GM19455 (cell line): ENCODE measurements around the gene MLXIP.

Experiments used
- ATAC-seq: cut with Tn5 transposase; IDR thresholded peaks from one replicate; pipeline ENCODE4 v1.9.1; 2021; ENCODE audit not compliant: unreplicated experiment

The MLXIP gene

DNA sequence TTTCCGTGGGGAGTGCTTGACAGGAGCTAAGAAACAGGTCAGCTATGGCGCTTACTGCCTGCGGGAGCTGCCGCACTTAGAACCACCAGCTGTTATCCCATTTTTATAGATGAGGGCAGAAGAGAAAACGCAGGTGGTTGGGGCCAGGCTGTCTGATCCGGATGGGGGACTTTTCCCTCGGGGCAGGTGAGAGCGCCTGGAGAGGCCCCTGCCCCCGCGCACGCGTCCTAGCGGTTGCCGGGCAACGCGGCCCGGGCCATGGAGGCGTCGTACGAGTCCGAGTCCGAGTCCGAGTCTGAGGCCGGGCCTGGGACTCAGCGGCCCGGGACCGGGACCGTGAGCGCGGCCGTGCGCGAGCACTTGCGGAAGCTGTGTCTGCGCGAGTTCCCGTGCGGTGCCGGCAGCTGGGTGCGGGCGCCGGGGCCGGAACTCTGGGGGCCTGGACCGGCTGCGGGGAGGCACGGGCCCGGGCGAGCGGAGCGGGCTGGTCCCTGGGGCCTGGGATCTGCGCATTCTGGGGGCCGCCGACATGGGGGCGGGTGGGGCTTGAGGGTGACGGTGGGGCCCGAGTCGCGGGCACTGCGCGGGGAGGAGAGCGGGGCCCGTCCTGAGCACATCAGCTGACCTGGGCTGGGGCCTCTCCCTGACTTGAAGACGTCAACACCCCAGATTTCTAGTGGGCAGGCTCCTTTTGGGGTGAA, 104.5 kb downstream of the MLXIP start, which contains the start of gene LRRC43:
LRRC43 (plus strand) TSS at position 237 of the 701 bp plus-strand sequence; CDS start at position 259, 22 bp downstream.
- no peak for ATAC-seq

DNA sequence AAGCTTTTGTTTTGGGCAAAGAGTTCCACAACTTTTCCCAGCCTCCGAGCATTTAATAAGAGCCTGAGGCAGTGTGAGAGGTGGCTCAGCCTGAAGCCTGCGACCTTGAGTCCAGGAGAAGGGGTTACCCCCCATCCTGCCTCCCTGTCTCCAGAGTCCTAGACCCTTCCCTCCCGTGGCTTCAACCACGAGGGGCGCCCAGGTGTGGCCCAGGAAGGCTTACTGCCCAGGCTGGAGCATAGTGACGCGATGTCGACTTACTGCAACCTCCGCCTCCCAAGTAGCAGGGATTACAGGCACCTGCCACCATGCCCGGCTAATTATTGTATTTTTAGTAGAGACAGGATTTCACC, 105.0 kb downstream of the MLXIP start:
- ATAC-seq = no peak

GRCh38 chr12:122184517-122184916, 106.0 kb downstream of the MLXIP start:
- no peak for ATAC-seq

GRCh38 chr12:122185079-122185478, 106.5 kb downstream of the MLXIP start:
- no peak for ATAC-seq

DNA sequence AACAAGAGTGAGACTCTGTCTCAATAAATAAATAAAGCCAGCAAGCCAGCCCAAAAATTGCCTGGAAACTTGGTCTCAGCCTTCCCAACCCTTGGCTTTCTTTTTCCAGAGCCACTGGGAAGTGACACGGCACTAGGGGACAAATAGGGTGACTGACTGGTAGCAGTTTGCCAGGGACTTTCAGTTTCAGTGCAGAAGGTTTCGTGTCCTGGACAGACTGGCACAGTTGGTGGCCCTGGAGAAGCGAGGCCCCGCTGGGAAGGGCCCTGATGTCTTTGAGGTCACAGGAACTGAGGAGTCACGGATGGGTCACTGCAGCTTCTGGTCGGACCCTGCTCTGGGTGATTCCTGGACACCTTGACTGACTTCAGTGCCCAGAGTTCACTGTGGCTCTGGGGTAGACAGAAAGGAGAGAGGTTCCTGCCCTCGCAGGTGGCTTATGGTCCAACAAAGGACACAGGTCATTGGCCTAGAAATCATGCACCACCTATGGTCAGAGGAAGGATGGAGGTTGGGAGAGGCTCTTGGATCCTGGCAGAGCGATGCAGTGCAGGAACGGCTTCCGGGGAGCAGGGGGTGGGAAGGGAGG, 107.0 kb downstream of the MLXIP start:
- no peak for ATAC-seq

GRCh38 chr12:122187466-122187865, 108.9 kb downstream of the MLXIP start:
- no peak for ATAC-seq

- no peak for ATAC-seq
These were observed 111.3 kb downstream of the MLXIP start for GRCh38 chr12:122189626-122190475.

GRCh38 chr12:122190842-122191668, 112.5 kb downstream of the MLXIP start:
- no peak for ATAC-seq

DNA sequence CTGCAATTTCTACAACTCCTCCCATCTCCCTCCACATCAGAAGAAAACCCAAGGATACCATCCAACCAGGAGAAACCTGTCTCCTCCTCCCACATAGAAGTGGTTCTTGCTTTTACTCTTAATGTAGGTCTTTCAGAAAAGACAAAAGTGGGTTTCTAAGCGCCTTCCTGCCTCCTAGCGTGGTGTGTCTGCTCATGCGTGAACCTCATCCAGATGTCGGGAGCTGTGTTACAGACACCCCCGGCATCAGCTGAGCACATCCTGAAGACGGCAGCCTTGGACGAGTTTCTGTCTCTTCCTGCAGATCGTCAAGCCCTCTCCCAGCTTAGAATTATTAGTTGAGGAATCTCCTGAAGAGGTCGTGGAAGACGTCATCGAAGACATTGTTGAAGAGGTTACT, 113.9 kb downstream of the MLXIP start:
- no peak for ATAC-seq

DNA sequence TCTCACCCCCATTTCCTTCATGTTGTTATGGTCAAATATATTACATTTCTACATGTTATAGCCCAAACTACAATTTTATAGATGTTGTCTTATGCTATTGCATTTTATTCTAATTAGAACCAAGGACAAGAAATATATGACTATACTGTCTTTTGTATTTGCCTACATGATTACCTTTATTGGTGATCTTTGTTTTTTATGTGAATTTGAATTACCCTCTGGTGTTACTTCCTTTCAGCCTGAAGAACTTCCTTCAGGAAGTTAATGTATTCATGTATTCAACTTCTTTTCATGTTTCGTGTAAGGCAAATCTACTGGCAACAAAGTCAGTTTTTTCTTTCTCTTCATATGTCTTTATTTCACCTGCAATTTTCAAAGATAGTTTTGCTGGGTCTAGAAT, 116.2 kb downstream of the MLXIP start:
- no peak for ATAC-seq

GRCh38 chr12:122195405-122195804, 116.8 kb downstream of the MLXIP start:
- no peak for ATAC-seq
